Type B pancreatic cell (in vitro differentiated cells): ENCODE data around the gene CRY2. TPM values are rescaled to one million over a fixed set of nuclear protein-coding genes. Genes with fewer than 3 reads are reported as not detected.

ENCODE experiments used
- DNase-seq: peaks from one replicate; pipeline ENCODE4 v3.0.0; 2021; ENCODE audit warnings: mixed read lengths; ENCODE audit not compliant: unreplicated experiment; ENCODE audit errors: extremely low spot score
- H3K27ac Mint-ChIP-seq: 2 replicates; pipeline ENCODE4 v1.8.0; 2021; ENCODE audit warnings: mild to moderate bottlenecking, mixed read lengths
- H3K27me3 Mint-ChIP-seq: 2 replicates; pipeline ENCODE4 v1.8.0; 2021; ENCODE audit warnings: mixed read lengths
- H3K36me3 Mint-ChIP-seq: 2 replicates; pipeline ENCODE4 v1.8.0; 2021; ENCODE audit warnings: mixed read lengths
- H3K4me1 Mint-ChIP-seq: one replicate; pipeline ENCODE4 v1.8.0; 2021; ENCODE audit warnings: mixed read lengths; ENCODE audit not compliant: unreplicated experiment
- H3K4me3 Mint-ChIP-seq: 2 replicates; pipeline ENCODE4 v1.8.0; 2021; ENCODE audit warnings: mild to moderate bottlenecking, mixed read lengths
- H3K9me3 Mint-ChIP-seq: 2 replicates; pipeline ENCODE4 v1.8.0; 2021; ENCODE audit warnings: mixed read lengths
- CTCF ChIP-seq: fragments of 200-600 bp; sonication (generic); conservative IDR thresholded peaks from 2 replicates; pipeline ENCODE4 v1.5.0; 2021; ENCODE audit warnings: antibody characterized with exemption, mild to moderate bottlenecking
- total RNA-seq: library from RNA; stranded (reverse); gene quantifications from 2 replicates; pipeline ENCODE4 v1.2.1, GENCODE V29; 2021; ENCODE audit warnings: low replicate concordance

The CRY2 gene
- total RNA-seq, 1 donor from 2014 or later, result 27.7 TPM

DNA sequence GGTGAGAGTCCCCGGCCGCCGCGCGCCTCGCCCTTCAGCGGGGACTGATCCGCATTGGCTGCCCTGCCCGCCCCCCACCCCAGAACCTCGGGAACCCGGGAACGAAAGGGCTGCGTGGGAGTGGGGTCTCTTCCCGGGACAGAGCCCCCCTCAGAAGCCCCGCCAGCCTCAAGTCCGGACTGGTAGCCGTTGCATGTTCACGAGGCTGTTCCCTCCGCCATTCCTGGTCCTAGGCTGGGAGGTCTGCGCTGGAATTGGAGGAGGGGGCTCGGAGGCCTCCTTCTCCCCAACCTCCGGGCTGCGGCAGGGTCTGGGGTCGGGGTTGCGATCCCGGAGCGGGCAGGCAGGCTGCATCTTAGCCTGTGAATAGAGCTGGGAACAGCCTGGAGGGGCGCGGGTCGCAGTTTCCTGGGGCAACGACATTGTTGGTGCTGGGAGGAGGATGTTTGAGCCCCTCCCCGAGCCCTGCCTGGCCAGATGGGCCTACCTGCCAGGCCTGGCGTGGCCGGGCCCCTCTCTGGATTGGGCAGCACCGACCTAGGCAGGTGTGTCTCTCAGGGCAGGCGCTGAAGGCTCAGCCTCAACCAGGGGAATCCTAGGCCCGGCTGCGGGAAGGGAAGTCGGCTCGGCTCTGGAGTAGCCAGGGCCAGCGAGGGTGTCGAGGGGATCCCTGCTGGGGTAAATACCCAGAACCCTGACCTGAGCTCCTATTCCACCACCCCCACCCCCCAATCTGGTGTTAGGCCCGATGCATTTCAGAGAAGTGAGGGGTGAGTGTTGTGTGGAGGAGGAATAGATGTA lies 38.8 kb downstream of the CRY2 start:
- TF ChIP-seq CTCF, result no peak
- no peak for DNase-seq
- Mint-ChIP-seq H3K36me3 (peaks cover 4% of the 10 kb centered on the region), H3K4me1 (peaks cover 3% of the 10 kb centered on the region), H3K4me3 (peak overlapping the region; percentile 63), H3K27me3 (peaks cover 14% of the 10 kb centered on the region), H3K9me3 (no peaks in the 10 kb centered on the region), H3K27ac (no peak overlapping the region)

DNA sequence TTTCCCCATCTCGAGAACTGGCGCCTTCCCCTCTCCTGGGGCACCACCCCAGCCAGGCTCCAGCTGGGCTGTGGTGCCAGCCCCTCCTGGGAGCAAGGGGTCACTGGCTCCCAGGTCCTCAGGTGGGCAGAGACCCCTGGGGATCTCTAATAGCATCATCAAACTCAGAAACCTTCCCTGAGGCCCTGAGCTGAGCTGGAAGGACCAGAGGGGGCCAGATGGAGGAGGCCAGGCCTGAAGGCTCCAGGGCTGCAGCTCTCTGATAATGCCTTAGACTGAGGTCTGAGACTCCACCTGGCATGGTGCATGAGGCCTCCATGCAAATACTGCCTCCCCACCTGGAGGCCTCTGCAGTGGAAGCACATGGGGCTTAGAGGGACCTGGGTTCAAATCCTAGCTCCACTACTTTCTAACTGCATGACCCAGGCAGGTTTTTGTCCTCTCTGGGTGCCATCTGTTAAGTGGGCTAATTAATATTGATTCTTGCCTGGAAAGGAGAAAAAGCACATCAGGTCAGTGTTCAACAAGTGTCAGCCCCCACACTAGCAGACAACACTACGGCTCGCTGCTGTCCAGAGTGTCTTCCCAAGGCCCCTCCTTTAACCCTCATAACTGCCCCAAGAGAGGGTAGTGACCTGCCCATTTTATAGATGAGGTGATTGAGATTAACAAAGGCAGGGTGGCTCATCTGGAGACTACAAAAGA lies 39.7 kb downstream of the CRY2 start:
- peaks cover 14% of the 10 kb centered on the region for H3K27me3 Mint-ChIP-seq

GRCh38 chr11:45887587-45887986 lies 40.3 kb downstream of the CRY2 start:
- peaks cover 14% of the 10 kb centered on the region for H3K27me3 Mint-ChIP-seq
- H3K4me3 Mint-ChIP-seq, result no peak overlapping the region
- no peak for TF ChIP-seq CTCF
- no peaks in the 10 kb centered on the region for H3K9me3 Mint-ChIP-seq
- H3K27ac Mint-ChIP-seq, result no peak overlapping the region
- H3K36me3 Mint-ChIP-seq, result no peaks in the 10 kb centered on the region
- H3K4me1 Mint-ChIP-seq, result peaks cover 3% of the 10 kb centered on the region
- no peak for DNase-seq

More for the DNA sequence above, 39.7 kb downstream of the CRY2 start:
- peaks cover 3% of the 10 kb centered on the region for H3K4me1 Mint-ChIP-seq
- no peak for DNase-seq
- H3K36me3 Mint-ChIP-seq, result peaks cover 4% of the 10 kb centered on the region
- peak overlapping the region; percentile 63 for H3K4me3 Mint-ChIP-seq
- no peak overlapping the region for H3K27ac Mint-ChIP-seq
- no peak for TF ChIP-seq CTCF
- H3K9me3 Mint-ChIP-seq, result no peaks in the 10 kb centered on the region

DNA sequence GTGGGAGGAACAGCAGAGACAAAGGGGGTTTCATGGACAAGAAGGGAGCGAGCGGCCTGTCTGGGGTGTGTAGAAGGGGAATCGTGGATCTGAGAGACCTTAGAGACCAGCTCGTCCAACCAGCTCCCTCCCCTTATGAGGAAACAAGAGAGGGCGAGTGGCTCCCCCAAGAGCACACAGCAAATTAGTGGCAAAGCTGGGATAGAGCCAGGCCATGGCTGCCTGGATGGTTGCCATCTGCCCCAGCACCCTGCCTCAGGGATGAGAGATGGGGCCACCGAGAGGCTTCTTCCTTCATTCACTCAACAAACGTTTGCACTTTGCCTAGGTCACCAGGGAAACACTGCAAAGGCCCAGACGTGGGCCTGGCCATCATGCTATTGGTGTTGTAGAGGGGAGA lies 42.3 kb downstream of the CRY2 start:
- Mint-ChIP-seq H3K4me1 (peaks cover 8% of the 10 kb centered on the region), H3K9me3 (no peaks in the 10 kb centered on the region), H3K27ac (no peak overlapping the region), H3K36me3 (no peaks in the 10 kb centered on the region), H3K27me3 (peaks cover 13% of the 10 kb centered on the region), H3K4me3 (no peak overlapping the region)
- no peak for DNase-seq
- no peak for TF ChIP-seq CTCF

DNA sequence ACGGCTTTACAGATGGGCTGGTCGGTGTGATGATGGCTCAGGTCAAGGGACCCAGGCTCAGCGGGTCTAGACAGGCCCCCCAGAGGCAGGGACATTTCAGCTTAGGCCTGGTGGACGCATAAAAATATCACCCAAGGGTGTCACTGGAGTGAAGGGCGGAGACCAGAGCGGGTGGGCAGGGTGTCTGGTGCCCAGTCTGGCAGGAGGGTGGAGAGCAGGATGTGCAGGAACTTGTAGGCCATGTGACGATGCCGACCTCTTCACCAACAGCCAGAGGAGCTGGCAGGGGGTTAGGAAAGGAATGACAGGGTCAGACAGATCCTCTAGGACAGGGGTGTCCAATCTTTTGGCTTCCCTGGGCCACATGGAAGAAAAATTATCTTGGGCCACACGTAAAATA lies 42.7 kb downstream of the CRY2 start:
- TF ChIP-seq CTCF, result no peak
- peaks cover 9% of the 10 kb centered on the region for H3K27me3 Mint-ChIP-seq
- no peaks in the 10 kb centered on the region for H3K9me3 Mint-ChIP-seq
- H3K36me3 Mint-ChIP-seq, result no peaks in the 10 kb centered on the region
- no peak for DNase-seq
- no peak overlapping the region for H3K4me3 Mint-ChIP-seq
- H3K4me1 Mint-ChIP-seq, result peaks cover 11% of the 10 kb centered on the region
- H3K27ac Mint-ChIP-seq, result no peak overlapping the region
